ENCODE data around the gene KIF26B.

- TF ChIP-seq, protein P1, sequence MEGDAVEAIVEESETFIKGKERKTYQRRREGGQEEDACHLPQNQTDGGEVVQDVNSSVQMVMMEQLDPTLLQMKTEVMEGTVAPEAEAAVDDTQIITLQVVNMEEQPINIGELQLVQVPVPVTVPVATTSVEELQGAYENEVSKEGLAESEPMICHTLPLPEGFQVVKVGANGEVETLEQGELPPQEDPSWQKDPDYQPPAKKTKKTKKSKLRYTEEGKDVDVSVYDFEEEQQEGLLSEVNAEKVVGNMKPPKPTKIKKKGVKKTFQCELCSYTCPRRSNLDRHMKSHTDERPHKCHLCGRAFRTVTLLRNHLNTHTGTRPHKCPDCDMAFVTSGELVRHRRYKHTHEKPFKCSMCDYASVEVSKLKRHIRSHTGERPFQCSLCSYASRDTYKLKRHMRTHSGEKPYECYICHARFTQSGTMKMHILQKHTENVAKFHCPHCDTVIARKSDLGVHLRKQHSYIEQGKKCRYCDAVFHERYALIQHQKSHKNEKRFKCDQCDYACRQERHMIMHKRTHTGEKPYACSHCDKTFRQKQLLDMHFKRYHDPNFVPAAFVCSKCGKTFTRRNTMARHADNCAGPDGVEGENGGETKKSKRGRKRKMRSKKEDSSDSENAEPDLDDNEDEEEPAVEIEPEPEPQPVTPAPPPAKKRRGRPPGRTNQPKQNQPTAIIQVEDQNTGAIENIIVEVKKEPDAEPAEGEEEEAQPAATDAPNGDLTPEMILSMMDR (optimal IDR thresholded peaks at IDR 0.05 in 1 of 3, IDR thresholded peaks at IDR 0.05 in 1 of 3, conservative IDR thresholded peaks at IDR 0.05 in 1 of 3; ENCODE audit: extremely low read depth in 1 of 3, insufficient read depth in 2 of 3, low read length in 3 of 3), result peak; percentile 48 to 54 (median 53)
- no peak for TF ChIP-seq EZH2 (IDR thresholded peaks at IDR 0.05; ENCODE audit: low read length)
Observed at GRCh38 chr1:245153081-245153551, 1.7 kb upstream of the KIF26B start.
